Liver (tissue), 9 donors: ENCODE results near the gene ERMARD. TPM values are rescaled to one million over a fixed set of nuclear protein-coding genes. Genes with fewer than 3 reads are reported as not detected.

Experiments
- DNase-seq: peaks from one replicate; pipeline ENCODE4 v3.0.0-alpha.2; 2017; ENCODE audit warnings: low spot score
- H3K27ac ChIP-seq, 2 donors: one replicate each; pipeline ENCODE4 v1.7.0; 2013; ENCODE audit warnings: inconsistent platforms in 2 of 2, low read length in 2 of 2, control low read depth in 1 of 2, low read depth in 1 of 2, mild to moderate bottlenecking in 1 of 2
- H3K27me3 ChIP-seq, 4 donors: one replicate each; pipeline versions ENCODE4 v1.6.1 to v1.7.0; 2013; ENCODE audit warnings: low read length in 3 of 4, inconsistent platforms in 1 of 4, mild to moderate bottlenecking in 1 of 4, moderate library complexity in 1 of 4; ENCODE audit not compliant: control insufficient read depth in 4 of 4, insufficient read depth in 4 of 4
- H3K36me3 ChIP-seq, 4 donors: one replicate each; pipeline versions ENCODE4 v1.6.1 to v1.7.0; 2013; ENCODE audit warnings: low read length in 3 of 4, mild to moderate bottlenecking in 3 of 4, low read depth in 1 of 4, moderate library complexity in 1 of 4; ENCODE audit not compliant: control insufficient read depth in 4 of 4, insufficient read depth in 3 of 4
- H3K4me1 ChIP-seq, 4 donors: one replicate each; pipeline versions ENCODE4 v1.6.1 to v1.7.0; 2013; ENCODE audit warnings: low read length in 3 of 4, mild to moderate bottlenecking in 3 of 4, moderate library complexity in 1 of 4; ENCODE audit not compliant: control insufficient read depth in 4 of 4, insufficient read depth in 4 of 4
- H3K4me3 ChIP-seq, 3 donors: one replicate each; pipeline versions ENCODE4 v1.6.1 to v1.7.0; 2013; ENCODE audit warnings: low read length in 3 of 3, control low read depth in 1 of 3, low read depth in 1 of 3, mild to moderate bottlenecking in 1 of 3
- H3K9ac ChIP-seq, 2 donors: one replicate each; pipeline ENCODE4 v1.7.0; 2013; ENCODE audit warnings: low read length in 2 of 2, mild to moderate bottlenecking in 2 of 2, moderate library complexity in 2 of 2, control low read depth in 1 of 2, low read depth in 1 of 2
- H3K9me3 ChIP-seq, 4 donors: one replicate each; pipeline versions ENCODE4 v1.6.1 to v1.7.0; 2013; ENCODE audit warnings: low read length in 3 of 4; ENCODE audit not compliant: control insufficient read depth in 4 of 4
- CTCF ChIP-seq: fragments of 150-350 bp; IDR thresholded peaks from 2 replicates; pipeline ENCODE4 v1.5.1; 2017; ENCODE audit warnings: improper control_type of control experiment, low read depth, low read length; ENCODE audit not compliant: missing input control
- EGR1 ChIP-seq, 2 donors: IDR thresholded peaks; 2 replicates each; pipeline ENCODE4 v1.6.1; 2016 to 2018; ENCODE audit warnings: antibody characterized with exemption in 2 of 2, low read depth in 2 of 2
- FOXA2 ChIP-seq: IDR thresholded peaks from 2 replicates; pipeline ENCODE4 v1.6.1; 2016; ENCODE audit warnings: antibody characterized with exemption
- GABPA ChIP-seq, 2 donors: IDR thresholded peaks in 1 of 2; conservative IDR thresholded peaks in 1 of 2; 2 replicates each; pipeline ENCODE4 v1.6.1; 2016; ENCODE audit warnings: antibody characterized with exemption in 2 of 2, mild to moderate bottlenecking in 1 of 2, moderate library complexity in 1 of 2
- HNF4A ChIP-seq, 2 donors: conservative IDR thresholded peaks; 2 replicates each; pipeline ENCODE4 v1.6.1; 2016; ENCODE audit warnings: antibody characterized with exemption in 2 of 2, mild to moderate bottlenecking in 2 of 2
- HNF4G ChIP-seq: IDR thresholded peaks from 2 replicates; pipeline ENCODE4 v1.6.1; 2016; ENCODE audit warnings: antibody characterized with exemption
- JUND ChIP-seq, 2 donors: IDR thresholded peaks; 2 replicates each; pipeline ENCODE4 v1.6.1; 2016; ENCODE audit warnings: antibody characterized with exemption in 2 of 2
- NR2F2 ChIP-seq: IDR thresholded peaks from 2 replicates; pipeline ENCODE4 v1.6.1; 2016; ENCODE audit warnings: antibody characterized with exemption
- RAD21 ChIP-seq, 2 donors: IDR thresholded peaks; 2 replicates each; pipeline ENCODE4 v1.6.1; 2016; ENCODE audit warnings: antibody characterized with exemption in 2 of 2, mild to moderate bottlenecking in 2 of 2
- REST ChIP-seq: IDR thresholded peaks from 2 replicates; pipeline ENCODE4 v1.6.1; 2016; ENCODE audit warnings: antibody characterized with exemption, mild to moderate bottlenecking
- RXRA ChIP-seq, 2 donors: IDR thresholded peaks; 2 replicates each; pipeline ENCODE4 v1.6.1; 2017 to 2018; ENCODE audit warnings: antibody characterized with exemption in 2 of 2, mild to moderate bottlenecking in 1 of 2
- SP1 ChIP-seq: IDR thresholded peaks from 2 replicates; pipeline ENCODE4 v1.6.1; 2018; ENCODE audit warnings: antibody characterized with exemption, mild to moderate bottlenecking
- TAF1 ChIP-seq: conservative IDR thresholded peaks from 2 replicates; pipeline ENCODE4 v1.6.1; 2016; ENCODE audit warnings: antibody characterized with exemption, mild to moderate bottlenecking
- YY1 ChIP-seq: IDR thresholded peaks from 2 replicates; pipeline ENCODE4 v1.6.1; 2016; ENCODE audit warnings: antibody characterized with exemption, mild to moderate bottlenecking
- WGBS: extraction: QIAGEN DNeasy Blood & Tissue Kit; methylation state at CpG from one replicate; pipeline ENCODE4 v1.1.7; 2013; 5-methylcytosine and 5-hydroxymethylcytosine counted together
- polyA plus RNA-seq, 2 donors: library from polyadenylated mRNA; stranded (reverse) in 1 of 2; unstranded in 1 of 2; fragments of 200-250 nt in 1 of 2; fragments of >200 nt in 1 of 2; fragmentation: Nextera tagmentation in 1 of 2; extraction: Ambion mirVana in 1 of 2; gene quantifications; one replicate each; pipeline versions ENCODE4 v1.2.1 to v1.2.3, GENCODE V29; 2013 to 2015
- total RNA-seq, 2 donors: library from RNA; depleted of rRNA; stranded (reverse); fragments of >200 nt; gene quantifications; one replicate each; pipeline ENCODE4 v1.2.3, GENCODE V29; 2014
- TF ChIP-seq, protein P1 (sequence below): IDR thresholded peaks from 2 replicates; pipeline ENCODE4 v1.6.1; 2016; ENCODE audit warnings: antibody characterized with exemption
- TF ChIP-seq, protein P2 (sequence below): IDR thresholded peaks from 2 replicates; pipeline ENCODE4 v1.6.1; 2016; ENCODE audit warnings: antibody characterized with exemption
- donor health status: healthy.
- donor health status: healthy.
- donor health status: healthy.
- donor health status: healthy.
- donor health status: healthy.

The ERMARD gene
- total and polyA plus RNA-seq, 4 donors: 10.1 to 20.7 (median 14.0) TPM

- H3K36me3 ChIP-seq: peaks cover 0 to 2% (median 0%) of the 10 kb centered on the region in 4 donors
- no peak overlapping the region for H3K4me3 ChIP-seq
- H3K9ac ChIP-seq: no peak overlapping the region
- TF ChIP-seq NR2F2 (no peak), SP1 (no peak), REST (no peak), EGR1 (IDR thresholded peaks at IDR 0.05; ENCODE audit: low read depth in 2 of 2) (no peak), HNF4G (no peak), CTCF (no peak), HNF4A (conservative IDR thresholded peaks at IDR 0.05) (no peak), RAD21 (IDR thresholded peaks at IDR 0.05) (no peak), TAF1 (no peak), YY1 (no peak), RXRA (IDR thresholded peaks at IDR 0.05) (no peak), GABPA (IDR thresholded peaks at IDR 0.05 in 1 of 2, conservative IDR thresholded peaks at IDR 0.05 in 1 of 2) (no peak), JUND (IDR thresholded peaks at IDR 0.05) (no peak)
- TF ChIP-seq, protein P1, sequence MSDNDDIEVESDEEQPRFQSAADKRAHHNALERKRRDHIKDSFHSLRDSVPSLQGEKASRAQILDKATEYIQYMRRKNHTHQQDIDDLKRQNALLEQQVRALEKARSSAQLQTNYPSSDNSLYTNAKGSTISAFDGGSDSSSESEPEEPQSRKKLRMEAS: no peak
- TF ChIP-seq, protein P2, sequence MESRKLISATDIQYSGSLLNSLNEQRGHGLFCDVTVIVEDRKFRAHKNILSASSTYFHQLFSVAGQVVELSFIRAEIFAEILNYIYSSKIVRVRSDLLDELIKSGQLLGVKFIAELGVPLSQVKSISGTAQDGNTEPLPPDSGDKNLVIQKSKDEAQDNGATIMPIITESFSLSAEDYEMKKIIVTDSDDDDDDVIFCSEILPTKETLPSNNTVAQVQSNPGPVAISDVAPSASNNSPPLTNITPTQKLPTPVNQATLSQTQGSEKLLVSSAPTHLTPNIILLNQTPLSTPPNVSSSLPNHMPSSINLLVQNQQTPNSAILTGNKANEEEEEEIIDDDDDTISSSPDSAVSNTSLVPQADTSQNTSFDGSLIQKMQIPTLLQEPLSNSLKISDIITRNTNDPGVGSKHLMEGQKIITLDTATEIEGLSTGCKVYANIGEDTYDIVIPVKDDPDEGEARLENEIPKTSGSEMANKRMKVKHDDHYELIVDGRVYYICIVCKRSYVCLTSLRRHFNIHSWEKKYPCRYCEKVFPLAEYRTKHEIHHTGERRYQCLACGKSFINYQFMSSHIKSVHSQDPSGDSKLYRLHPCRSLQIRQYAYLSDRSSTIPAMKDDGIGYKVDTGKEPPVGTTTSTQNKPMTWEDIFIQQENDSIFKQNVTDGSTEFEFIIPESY: no peak
- no peak for DNase-seq
- no peaks in the 10 kb centered on the region for H3K9me3 ChIP-seq
- no peaks in the 10 kb centered on the region for H3K27me3 ChIP-seq
- 95% methylated on average over 2 of the region's 2 CpGs for WGBS
- no peaks in the 10 kb centered on the region for H3K4me1 ChIP-seq
- H3K27ac ChIP-seq: no peak overlapping the region
These were observed 64.6 kb downstream of the ERMARD start for GRCh38 chr6:169816054-169816453.

DNA sequence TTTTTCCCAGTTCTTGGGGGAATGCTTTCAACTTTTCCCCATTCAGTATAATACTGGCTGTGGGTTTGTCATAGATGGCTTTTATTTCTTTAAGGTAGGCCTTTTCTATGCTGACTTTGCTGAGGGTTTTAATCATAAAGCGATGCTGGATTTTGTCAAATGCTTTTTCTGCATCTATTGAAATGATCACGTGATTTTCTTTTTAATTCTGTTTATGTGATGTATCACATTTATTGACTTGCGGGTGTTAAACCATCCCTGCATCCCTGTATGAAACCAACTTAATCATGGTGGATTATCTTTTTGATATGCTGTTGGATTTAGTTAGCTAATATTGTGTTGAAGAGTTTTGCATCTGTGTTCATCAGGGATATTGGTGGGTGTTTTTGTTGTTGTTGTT, 65.6 kb downstream of the ERMARD start:
- WGBS: 96% methylated on average over 3 of the region's 3 CpGs
- Histone ChIP-seq H3K36me3 (peaks cover 0 to 2% (median 0%) of the 10 kb centered on the region in 4 donors), H3K27me3 (no peaks in the 10 kb centered on the region), H3K4me3 (no peak overlapping the region), H3K27ac (no peak overlapping the region), H3K4me1 (no peaks in the 10 kb centered on the region), H3K9me3 (no peaks in the 10 kb centered on the region), H3K9ac (no peak overlapping the region)
- no peak for TF ChIP-seq FOXA2
- no peak for DNase-seq
